ENCODE measurements around the gene CASP1. TPM values are rescaled to one million over a fixed set of nuclear protein-coding genes. Genes with fewer than 3 reads are reported as not detected.

The CASP1 gene
- total RNA-seq, 1 experiment from 2014 or later = 2.1 TPM

- in situ Hi-C loops (cut with HindIII; ENCODE audit: low pct_unique_long_range_greater_than_20kb, low sequenced_read_pairs) (no loop called here), intact Hi-C loops (cut with micrococcal nuclease; ENCODE audit: unreplicated experiment) (no loop called here)
- no peak for ATAC-seq
- no peak overlapping the region for H3K4me3 ChIP-seq (ENCODE audit: low read depth in 2 of 2, low read length in 2 of 2)
- ChIA-PET POLR2A (no interaction called here), CTCF (no interaction called here)
- H3K27ac ChIP-seq (ENCODE audit: low read length) = no peak overlapping the region
- no peaks in the 10 kb centered on the region for H3K9me3 ChIP-seq (ENCODE audit: control insufficient read depth, insufficient read depth, low read depth, low read length)
- no peak for DNase-seq (ENCODE audit: low read depth, low spot score)
- no peaks in the 10 kb centered on the region for H3K27me3 ChIP-seq (ENCODE audit: control insufficient read depth, insufficient read depth, low read length)
- H3K36me3 ChIP-seq (ENCODE audit: control insufficient read depth, insufficient read depth, low read length) = no peaks in the 10 kb centered on the region
- no peak for TF ChIP-seq REST (IDR thresholded peaks at IDR 0.05; ENCODE audit: insufficient read depth in 1 of 2, low read depth in 2 of 2, low read length in 1 of 2)
- TF ChIP-seq TCF7L2 (IDR thresholded peaks at IDR 0.05; ENCODE audit: low read depth, low read length) = no peak
- no peak for TF ChIP-seq CTCF (IDR thresholded peaks at IDR 0.05)
- no peak for TF ChIP-seq SIN3A (IDR thresholded peaks at IDR 0.05; ENCODE audit: borderline replicate concordance, insufficient read depth, low read depth, low read length)
- TF ChIP-seq POLR2AphosphoS5 (IDR thresholded peaks at IDR 0.05; ENCODE audit: low read depth, low read length) = no peak
- no peaks in the 10 kb centered on the region for H3K4me1 ChIP-seq (ENCODE audit: control insufficient read depth, insufficient read depth, low read length)
- no TSS peak for BruUV-seq (replicated peaks)
Observed at GRCh38 chr11:105005451-105005845, 29.5 kb downstream of the CASP1 start.

GRCh38 chr11:105004021-105004420 lies 30.9 kb downstream of the CASP1 start:
- no peaks in the 10 kb centered on the region for H3K9me3 ChIP-seq (ENCODE audit: control insufficient read depth, insufficient read depth, low read depth, low read length)
- H3K4me1 ChIP-seq (ENCODE audit: control insufficient read depth, insufficient read depth, low read length) = no peaks in the 10 kb centered on the region
- intact Hi-C loops (cut with micrococcal nuclease; ENCODE audit: unreplicated experiment) = no loop called here
- DNase-seq (ENCODE audit: low read depth, low spot score) = no peak
- CTCF ChIA-PET = no interaction called here
- H3K36me3 ChIP-seq (ENCODE audit: control insufficient read depth, insufficient read depth, low read length) = no peaks in the 10 kb centered on the region
- no peak overlapping the region for H3K27ac ChIP-seq (ENCODE audit: low read length)
- BruUV-seq (replicated peaks) = no TSS peak
- TF ChIP-seq SIN3A (IDR thresholded peaks at IDR 0.05; ENCODE audit: borderline replicate concordance, insufficient read depth, low read depth, low read length) (no peak), POLR2AphosphoS5 (IDR thresholded peaks at IDR 0.05; ENCODE audit: low read depth, low read length) (no peak), REST (IDR thresholded peaks at IDR 0.05; ENCODE audit: insufficient read depth in 1 of 2, low read depth in 2 of 2, low read length in 1 of 2) (no peak), TCF7L2 (IDR thresholded peaks at IDR 0.05; ENCODE audit: low read depth, low read length) (no peak), CTCF (IDR thresholded peaks at IDR 0.05) (no peak)
- POLR2A ChIA-PET = no interaction called here
- no peaks in the 10 kb centered on the region for H3K27me3 ChIP-seq (ENCODE audit: control insufficient read depth, insufficient read depth, low read length)
- ATAC-seq = no peak
- no peak overlapping the region for H3K4me3 ChIP-seq (ENCODE audit: low read depth in 2 of 2, low read length in 2 of 2)
- in situ Hi-C loops (cut with HindIII; ENCODE audit: low pct_unique_long_range_greater_than_20kb, low sequenced_read_pairs) = no loop called here
